ENCODE data around the gene PSMA2.

GRCh38 chr7:42931447-42931833 lies 534 bp downstream of the PSMA2 start:
- no peak for TF ChIP-seq CTCF (IDR thresholded peaks at IDR 0.05)
- TF ChIP-seq CBFB (CRISPR knock-in tag; IDR thresholded peaks at IDR 0.05; ENCODE audit: low read depth), result no peak
- no peak for TF ChIP-seq USF1 (CRISPR knock-in tag; IDR thresholded peaks at IDR 0.05)
